Prostate gland (tissue), 2 donors: ENCODE results near the gene FARP1. TPM values are rescaled to one million over a fixed set of nuclear protein-coding genes. Genes with fewer than 3 reads are reported as not detected.

Experiments used
- DNase-seq: peaks from one replicate; pipeline ENCODE4 v3.0.0-alpha.2; 2019; ENCODE audit warnings: low spot score
- H3K27ac ChIP-seq, 2 donors: fragments of 200-600 bp; sonication (generic); 2 replicates each; pipeline ENCODE4 v1.5.1; 2017 to 2019
- H3K27me3 ChIP-seq: fragments of 200-600 bp; sonication (generic); replicated peaks from 2 replicates; pipeline ENCODE4 v1.5.1; 2019; ENCODE audit not compliant: insufficient read depth
- H3K36me3 ChIP-seq, 2 donors: fragments of 200-600 bp; sonication (generic); 1 replicate in 1 of 2; 2 replicates in 1 of 2; pipeline versions ENCODE4 v1.5.1 to v1.8.1; 2017 to 2019
- H3K4me1 ChIP-seq: fragments of 200-600 bp; sonication (generic); replicated peaks from 2 replicates; pipeline ENCODE4 v1.5.1; 2019
- H3K4me3 ChIP-seq, 2 donors: fragments of 200-600 bp; sonication (generic); 2 replicates each; pipeline ENCODE4 v1.5.1; 2017 to 2019
- H3K9me3 ChIP-seq: fragments of 200-600 bp; sonication (generic); 2 replicates; pipeline ENCODE4 v1.5.1; 2017
- POLR2A ChIP-seq: fragments of 450-650 bp; IDR thresholded peaks from one replicate; pipeline ENCODE4 v1.6.1; 2016; ENCODE audit warnings: antibody characterized with exemption, mild to moderate bottlenecking
- POLR2AphosphoS5 ChIP-seq: sonication (generic); formaldehyde crosslinking; IDR thresholded peaks from one replicate; pipeline ENCODE4 v1.6.1; 2017; ENCODE audit warnings: antibody characterized with exemption
- WGBS: methylation state at CpG from one replicate; pipeline ENCODE4 v1.1.5; 2018; 5-methylcytosine and 5-hydroxymethylcytosine counted together
- intact Hi-C: fragments of 100-400 bp; cut with DNase I; formaldehyde crosslinking; loops from one replicate; pipeline ENCODE4 v1.14.2; 2022
- total RNA-seq, 2 donors: library from RNA; depleted of rRNA; stranded (reverse); fragments of >200 nt; gene quantifications; one replicate each; pipeline ENCODE4 v1.1.0, GENCODE V29; 2016
- TF ChIP-seq, protein P1 (sequence below), 4 experiments: fragments of 200-600 bp in 2 of 4; fragments of 450-650 bp in 2 of 4; sonication (generic) in 2 of 4; IDR thresholded peaks; 1 replicate in 3 of 4; 2 replicates in 1 of 4; pipeline ENCODE4 v1.5.1; 2016 to 2019; ENCODE audit warnings: antibody characterized with exemption in 4 of 4, mild to moderate bottlenecking in 2 of 4, moderate library complexity in 2 of 4

The FARP1 gene
- total RNA-seq, 2 donors from 2014 or later, result 70.6 to 77.5 TPM

GRCh38 chr13:98475522-98475921 lies 332.6 kb downstream of the FARP1 start:
- Histone ChIP-seq H3K27ac (no peak overlapping the region), H3K4me3 (no peak overlapping the region), H3K9me3 (no peaks in the 10 kb centered on the region), H3K4me1 (peaks cover 9% of the 10 kb centered on the region), H3K27me3 (no peaks in the 10 kb centered on the region), H3K36me3 (peaks cover 0 to 5% of the 10 kb centered on the region in 2 donors)
- WGBS, result 84% methylated on average over 13 of the region's 13 CpGs
- intact Hi-C loops, result no loop called here
- DNase-seq, result no peak
- no peak for TF ChIP-seq POLR2AphosphoS5

GRCh38 chr13:98476106-98476505 lies 333.2 kb downstream of the FARP1 start:
- H3K9me3 ChIP-seq, result no peaks in the 10 kb centered on the region
- 32% methylated on average over 5 of the region's 5 CpGs for WGBS
- H3K4me1 ChIP-seq, result peaks cover 9% of the 10 kb centered on the region
- no peak overlapping the region for H3K4me3 ChIP-seq
- no peaks in the 10 kb centered on the region for H3K27me3 ChIP-seq
- H3K36me3 ChIP-seq, result no peaks in the 10 kb centered on the region
- intact Hi-C loops, result no loop called here
- TF ChIP-seq POLR2A (no peak), POLR2AphosphoS5 (no peak)
- TF ChIP-seq, protein P1, sequence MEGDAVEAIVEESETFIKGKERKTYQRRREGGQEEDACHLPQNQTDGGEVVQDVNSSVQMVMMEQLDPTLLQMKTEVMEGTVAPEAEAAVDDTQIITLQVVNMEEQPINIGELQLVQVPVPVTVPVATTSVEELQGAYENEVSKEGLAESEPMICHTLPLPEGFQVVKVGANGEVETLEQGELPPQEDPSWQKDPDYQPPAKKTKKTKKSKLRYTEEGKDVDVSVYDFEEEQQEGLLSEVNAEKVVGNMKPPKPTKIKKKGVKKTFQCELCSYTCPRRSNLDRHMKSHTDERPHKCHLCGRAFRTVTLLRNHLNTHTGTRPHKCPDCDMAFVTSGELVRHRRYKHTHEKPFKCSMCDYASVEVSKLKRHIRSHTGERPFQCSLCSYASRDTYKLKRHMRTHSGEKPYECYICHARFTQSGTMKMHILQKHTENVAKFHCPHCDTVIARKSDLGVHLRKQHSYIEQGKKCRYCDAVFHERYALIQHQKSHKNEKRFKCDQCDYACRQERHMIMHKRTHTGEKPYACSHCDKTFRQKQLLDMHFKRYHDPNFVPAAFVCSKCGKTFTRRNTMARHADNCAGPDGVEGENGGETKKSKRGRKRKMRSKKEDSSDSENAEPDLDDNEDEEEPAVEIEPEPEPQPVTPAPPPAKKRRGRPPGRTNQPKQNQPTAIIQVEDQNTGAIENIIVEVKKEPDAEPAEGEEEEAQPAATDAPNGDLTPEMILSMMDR (IDR thresholded peaks at IDR 0.05), result no peak
- no peak for DNase-seq
- H3K27ac ChIP-seq, result peak overlapping the region; percentile 6 to 22

DNA sequence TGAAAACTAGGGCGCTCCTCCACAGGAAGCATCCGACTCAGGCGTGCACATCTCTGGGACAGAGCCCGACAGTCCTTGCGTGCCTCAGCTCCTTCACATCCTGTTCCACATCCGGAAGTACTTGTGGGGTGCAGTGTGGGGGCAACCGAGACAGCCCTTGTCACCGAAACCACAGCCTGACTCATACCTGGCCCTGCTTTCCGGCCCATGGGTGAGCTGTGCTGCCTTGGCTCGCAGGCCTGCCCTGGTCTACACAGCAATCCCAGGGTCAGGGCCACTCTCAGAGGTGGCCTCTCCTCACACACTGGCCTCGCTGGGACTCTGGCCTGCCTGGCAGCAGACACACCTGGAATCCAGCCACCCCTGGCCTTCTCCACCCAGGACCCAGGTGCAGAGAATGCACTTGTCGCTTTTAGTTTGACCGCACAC lies 333.7 kb downstream of the FARP1 start:
- intact Hi-C loops, result no loop called here
- Histone ChIP-seq H3K4me1 (peaks cover 9% of the 10 kb centered on the region), H3K27me3 (no peaks in the 10 kb centered on the region), H3K27ac (peak overlapping the region; percentile 6 to 22), H3K9me3 (no peaks in the 10 kb centered on the region), H3K4me3 (no peak overlapping the region), H3K36me3 (no peaks in the 10 kb centered on the region)
- no peak for DNase-seq
- 42% methylated on average over 13 of the region's 13 CpGs for WGBS
- TF ChIP-seq POLR2A, result no peak
- TF ChIP-seq, protein P1 (IDR thresholded peaks at IDR 0.05), result no peak
- TF ChIP-seq POLR2AphosphoS5, result peak; percentile 15

DNA sequence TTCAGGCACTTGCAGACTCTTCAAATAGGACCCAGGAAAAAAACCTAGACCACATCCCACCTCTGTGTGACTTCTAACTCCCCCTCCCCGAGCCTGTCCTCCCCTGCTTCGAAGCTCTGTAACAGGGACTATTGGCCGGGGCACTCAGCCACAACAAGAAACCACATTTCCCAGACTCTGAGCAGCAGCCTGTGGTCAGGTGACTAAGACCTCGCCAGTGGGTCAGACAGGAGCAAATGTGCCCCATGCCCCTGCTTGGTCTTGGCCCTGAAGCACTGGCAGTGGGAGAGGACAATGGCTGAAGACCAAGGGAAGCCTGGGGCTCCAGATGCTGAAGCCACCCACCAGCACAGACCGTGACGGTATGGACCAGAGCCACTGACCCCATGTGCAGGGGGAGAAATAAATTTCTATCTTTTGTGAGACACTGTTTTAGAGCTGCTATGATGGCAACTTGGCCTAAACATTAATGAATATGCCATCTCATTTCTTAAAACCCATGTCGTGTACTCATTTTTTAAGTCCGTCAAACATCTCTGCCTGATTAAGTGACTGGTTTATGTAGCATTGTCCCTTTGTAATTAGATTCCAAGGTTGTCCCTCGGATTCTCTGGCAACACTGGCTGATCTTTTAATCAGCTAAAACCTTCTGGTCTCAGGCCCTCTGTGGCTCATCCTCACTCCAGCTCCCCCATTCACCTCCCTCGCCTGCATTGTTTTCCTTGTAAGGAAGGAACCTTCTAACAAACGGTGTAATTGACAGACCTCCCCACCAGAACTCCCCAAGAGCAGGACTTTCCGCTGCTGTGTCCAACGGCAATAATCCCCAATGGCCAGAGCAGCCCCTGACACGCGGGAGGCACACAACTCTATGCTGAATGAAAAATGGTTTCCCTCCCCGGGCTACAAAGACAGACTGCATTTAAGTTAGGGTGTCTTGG lies 335.6 kb downstream of the FARP1 start:
- Histone ChIP-seq H3K4me1 (peaks cover 8% of the 10 kb centered on the region), H3K36me3 (no peaks in the 10 kb centered on the region), H3K9me3 (no peaks in the 10 kb centered on the region), H3K27ac (no peak overlapping the region), H3K4me3 (no peak overlapping the region), H3K27me3 (no peaks in the 10 kb centered on the region)
- TF ChIP-seq, protein P1 (IDR thresholded peaks at IDR 0.05), result no peak
- no peak for TF ChIP-seq POLR2AphosphoS5
- 77% methylated on average over 16 of the region's 16 CpGs for WGBS
- DNase-seq, result no peak
- intact Hi-C loops, result no loop called here

GRCh38 chr13:98479496-98480003 lies 336.7 kb downstream of the FARP1 start:
- H3K27me3 ChIP-seq, result no peaks in the 10 kb centered on the region
- H3K27ac ChIP-seq, result no peak overlapping the region
- H3K4me1 ChIP-seq, result peaks cover 5% of the 10 kb centered on the region
- H3K36me3 ChIP-seq, result no peaks in the 10 kb centered on the region
- no peak overlapping the region for H3K4me3 ChIP-seq
- intact Hi-C loops, result loop anchor here (5.0 kb wide), 1 partner anchor 98 kb away; the partner anchor contains the start of gene STK24
- no peak for TF ChIP-seq POLR2A
- TF ChIP-seq POLR2AphosphoS5, result no peak
- TF ChIP-seq, protein P1 (IDR thresholded peaks at IDR 0.05), result no peak
- no peaks in the 10 kb centered on the region for H3K9me3 ChIP-seq
- WGBS, result 88% methylated on average over 8 of the region's 8 CpGs
- DNase-seq, result no peak
